ENCODE data around the gene IL10. TPM values are rescaled to one million over a fixed set of nuclear protein-coding genes. Genes with fewer than 3 reads are reported as not detected.
"Not testable (repeated sequence)": the region's sequence is repeated elsewhere in the genome, so short reads cannot be mapped to it uniquely, and the experiment has no call there.

IL10 gene
- polyA plus RNA-seq, 2 donors: 0.12 to 0.51 TPM

- WGBS, 2 donors: 83 to 86% methylated on average over 17 of the region's 17 CpGs
Observed at GRCh38 chr1:206784471-206784903, 12.2 kb upstream of the IL10 start.

GRCh38 chr1:206783506-206783905, 11.2 kb upstream of the IL10 start:
- Histone ChIP-seq H3K4me1 (ENCODE audit: control insufficient read depth in 2 of 2, insufficient read depth in 2 of 2, low read length in 1 of 2) (no peaks in the 10 kb centered on the region), H3K27ac (ENCODE audit: low read depth in 2 of 2, low read length in 1 of 2) (no peak overlapping the region), H3K36me3 (ENCODE audit: control insufficient read depth in 2 of 2, insufficient read depth in 2 of 2, low read length in 1 of 2) (no peaks in the 10 kb centered on the region), H3K4me3 (ENCODE audit: low read depth in 1 of 2, low read length in 2 of 2) (no peak overlapping the region), H3K27me3 (ENCODE audit: control insufficient read depth in 1 of 2, insufficient read depth in 2 of 2, low read length in 2 of 2) (no peaks in the 10 kb centered on the region), H3K9me3 (ENCODE audit: control insufficient read depth in 2 of 2, insufficient read depth in 1 of 2, low read depth in 1 of 2, low read length in 1 of 2) (no peaks in the 10 kb centered on the region)
- 82 to 93% methylated on average over 7 of the region's 7 CpGs for WGBS, 2 donors

More at GRCh38 chr1:206784471-206784903, 12.2 kb upstream of the IL10 start:
- peak overlapping the region in 1 of 2 donors; percentile 35 for H3K27ac ChIP-seq (ENCODE audit: low read depth in 2 of 2, low read length in 1 of 2)
- H3K4me1 ChIP-seq (ENCODE audit: control insufficient read depth in 2 of 2, insufficient read depth in 2 of 2, low read length in 1 of 2): no peaks in the 10 kb centered on the region
- no peaks in the 10 kb centered on the region for H3K27me3 ChIP-seq (ENCODE audit: control insufficient read depth in 1 of 2, insufficient read depth in 2 of 2, low read length in 2 of 2)
- H3K4me3 ChIP-seq (ENCODE audit: low read depth in 1 of 2, low read length in 2 of 2): no peak overlapping the region
- H3K9me3 ChIP-seq (ENCODE audit: control insufficient read depth in 2 of 2, insufficient read depth in 1 of 2, low read depth in 1 of 2, low read length in 1 of 2): no peaks in the 10 kb centered on the region
- H3K36me3 ChIP-seq (ENCODE audit: control insufficient read depth in 2 of 2, insufficient read depth in 2 of 2, low read length in 1 of 2): no peaks in the 10 kb centered on the region

DNA sequence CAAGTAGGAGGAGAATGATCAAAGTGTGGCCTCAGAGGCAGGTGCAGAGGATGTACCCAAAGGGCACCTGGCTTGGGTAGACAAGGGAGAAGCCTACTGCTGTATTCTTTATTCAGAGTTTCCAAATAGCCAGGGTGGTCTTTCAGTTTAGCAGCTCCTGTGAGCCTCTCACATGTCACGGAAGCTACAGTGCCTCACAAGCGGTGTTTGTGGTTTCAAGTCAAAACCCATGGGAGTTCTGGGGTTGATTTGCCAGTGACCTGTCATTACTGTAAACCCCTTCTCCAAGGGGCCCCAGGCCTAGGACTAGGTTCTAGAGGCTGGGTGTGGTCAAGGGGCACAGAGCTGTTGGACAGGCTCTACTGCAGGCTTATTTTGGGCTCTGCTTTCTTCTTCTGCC, 10.2 kb upstream of the IL10 start:
- no peaks in the 10 kb centered on the region for H3K27me3 ChIP-seq (ENCODE audit: control insufficient read depth in 1 of 2, insufficient read depth in 2 of 2, low read length in 2 of 2)
- 74 to 76% methylated on average over 2 of the region's 2 CpGs for WGBS, 2 donors
- no peaks in the 10 kb centered on the region for H3K9me3 ChIP-seq (ENCODE audit: control insufficient read depth in 2 of 2, insufficient read depth in 1 of 2, low read depth in 1 of 2, low read length in 1 of 2)
- no peaks in the 10 kb centered on the region for H3K4me1 ChIP-seq (ENCODE audit: control insufficient read depth in 2 of 2, insufficient read depth in 2 of 2, low read length in 1 of 2)
- no peak overlapping the region for H3K27ac ChIP-seq (ENCODE audit: low read depth in 2 of 2, low read length in 1 of 2)
- H3K4me3 ChIP-seq (ENCODE audit: low read depth in 1 of 2, low read length in 2 of 2): no peak overlapping the region
- H3K36me3 ChIP-seq (ENCODE audit: control insufficient read depth in 2 of 2, insufficient read depth in 2 of 2, low read length in 1 of 2): no peaks in the 10 kb centered on the region

- no peaks in the 10 kb centered on the region for H3K36me3 ChIP-seq (ENCODE audit: control insufficient read depth in 2 of 2, insufficient read depth in 2 of 2, low read length in 1 of 2)
- H3K4me3 ChIP-seq (ENCODE audit: low read depth in 1 of 2, low read length in 2 of 2): no peak overlapping the region
Observed at GRCh38 chr1:206779638-206780037, 7.3 kb upstream of the IL10 start.

DNA sequence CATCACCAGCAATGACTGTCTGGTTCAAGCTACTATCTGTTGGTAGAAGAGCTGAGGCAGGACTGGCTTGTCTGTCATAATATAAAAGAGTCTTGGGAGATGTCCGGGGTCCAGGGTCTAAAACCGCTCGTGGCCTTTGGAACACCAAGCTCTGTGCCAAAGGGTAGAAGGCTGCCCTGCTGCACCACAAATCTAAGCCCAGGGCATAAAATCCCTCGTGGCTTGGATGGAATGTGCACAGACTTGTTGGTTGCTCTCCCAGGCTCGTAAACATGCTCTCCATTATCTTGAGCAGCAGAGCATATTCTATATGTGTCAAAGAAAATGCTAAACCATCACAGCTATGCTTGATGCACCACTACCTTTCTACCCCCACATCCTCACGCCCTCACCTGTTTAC, 6.6 kb upstream of the IL10 start:
- not testable (repeated sequence) for H3K36me3 ChIP-seq (ENCODE audit: control insufficient read depth in 2 of 2, insufficient read depth in 2 of 2, low read length in 1 of 2); H3K27ac ChIP-seq (ENCODE audit: low read depth in 2 of 2, low read length in 1 of 2)
- 61 to 69% methylated on average over 6 of the region's 6 CpGs for WGBS, 2 donors

More at GRCh38 chr1:206779638-206780037, 7.3 kb upstream of the IL10 start:
- no peaks in the 10 kb centered on the region for H3K27me3 ChIP-seq (ENCODE audit: control insufficient read depth in 1 of 2, insufficient read depth in 2 of 2, low read length in 2 of 2)
- WGBS, 2 donors: 64 to 79% methylated on average over 2 of the region's 2 CpGs
- no peak overlapping the region for H3K27ac ChIP-seq (ENCODE audit: low read depth in 2 of 2, low read length in 1 of 2)
- no peaks in the 10 kb centered on the region for H3K9me3 ChIP-seq (ENCODE audit: control insufficient read depth in 2 of 2, insufficient read depth in 1 of 2, low read depth in 1 of 2, low read length in 1 of 2)
- no peaks in the 10 kb centered on the region for H3K4me1 ChIP-seq (ENCODE audit: control insufficient read depth in 2 of 2, insufficient read depth in 2 of 2, low read length in 1 of 2)

GRCh38 chr1:206778031-206778430, 5.7 kb upstream of the IL10 start:
- Histone ChIP-seq H3K27me3 (ENCODE audit: control insufficient read depth in 1 of 2, insufficient read depth in 2 of 2, low read length in 2 of 2) (no peaks in the 10 kb centered on the region), H3K4me1 (ENCODE audit: control insufficient read depth in 2 of 2, insufficient read depth in 2 of 2, low read length in 1 of 2) (peaks cover 0 to 9% of the 10 kb centered on the region in 2 donors), H3K9me3 (ENCODE audit: control insufficient read depth in 2 of 2, insufficient read depth in 1 of 2, low read depth in 1 of 2, low read length in 1 of 2) (peaks cover 0 to 2% of the 10 kb centered on the region in 2 donors), H3K36me3 (ENCODE audit: control insufficient read depth in 2 of 2, insufficient read depth in 2 of 2, low read length in 1 of 2) (no peaks in the 10 kb centered on the region), H3K4me3 (ENCODE audit: low read depth in 1 of 2, low read length in 2 of 2) (no peak overlapping the region), H3K27ac (ENCODE audit: low read depth in 2 of 2, low read length in 1 of 2) (no peak overlapping the region)
- WGBS, 2 donors: 91 to 92% methylated on average over 7 of the region's 7 CpGs

More for the DNA sequence above, 6.6 kb upstream of the IL10 start:
- not testable (repeated sequence) for H3K9me3 ChIP-seq (ENCODE audit: control insufficient read depth in 2 of 2, insufficient read depth in 1 of 2, low read depth in 1 of 2, low read length in 1 of 2); H3K4me3 ChIP-seq (ENCODE audit: low read depth in 1 of 2, low read length in 2 of 2); H3K4me1 ChIP-seq (ENCODE audit: control insufficient read depth in 2 of 2, insufficient read depth in 2 of 2, low read length in 1 of 2); H3K27me3 ChIP-seq (ENCODE audit: control insufficient read depth in 1 of 2, insufficient read depth in 2 of 2, low read length in 2 of 2)

- Histone ChIP-seq H3K4me1 (ENCODE audit: control insufficient read depth in 2 of 2, insufficient read depth in 2 of 2, low read length in 1 of 2) (peaks cover 0 to 9% of the 10 kb centered on the region in 2 donors), H3K9me3 (ENCODE audit: control insufficient read depth in 2 of 2, insufficient read depth in 1 of 2, low read depth in 1 of 2, low read length in 1 of 2) (peaks cover 0 to 2% of the 10 kb centered on the region in 2 donors), H3K27ac (ENCODE audit: low read depth in 2 of 2, low read length in 1 of 2) (no peak overlapping the region), H3K27me3 (ENCODE audit: control insufficient read depth in 1 of 2, insufficient read depth in 2 of 2, low read length in 2 of 2) (no peaks in the 10 kb centered on the region), H3K4me3 (ENCODE audit: low read depth in 1 of 2, low read length in 2 of 2) (no peak overlapping the region), H3K36me3 (ENCODE audit: control insufficient read depth in 2 of 2, insufficient read depth in 2 of 2, low read length in 1 of 2) (no peaks in the 10 kb centered on the region)
- WGBS, 2 donors: 66 to 78% methylated on average over 4 of the region's 4 CpGs
Observed at GRCh38 chr1:206776229-206776628, 3.9 kb upstream of the IL10 start.

GRCh38 chr1:206774093-206774492, 1.8 kb upstream of the IL10 start:
- no peaks in the 10 kb centered on the region for H3K27me3 ChIP-seq (ENCODE audit: control insufficient read depth in 1 of 2, insufficient read depth in 2 of 2, low read length in 2 of 2)
- no peaks in the 10 kb centered on the region for H3K36me3 ChIP-seq (ENCODE audit: control insufficient read depth in 2 of 2, insufficient read depth in 2 of 2, low read length in 1 of 2)
- WGBS, 2 donors: 66 to 67% methylated on average over 3 of the region's 3 CpGs
- H3K4me3 ChIP-seq (ENCODE audit: low read depth in 1 of 2, low read length in 2 of 2): no peak overlapping the region
- peak overlapping the region; percentile 5 to 53 for H3K27ac ChIP-seq (ENCODE audit: low read depth in 2 of 2, low read length in 1 of 2)
- peaks cover 0 to 18% of the 10 kb centered on the region in 2 donors for H3K4me1 ChIP-seq (ENCODE audit: control insufficient read depth in 2 of 2, insufficient read depth in 2 of 2, low read length in 1 of 2)
- H3K9me3 ChIP-seq (ENCODE audit: control insufficient read depth in 2 of 2, insufficient read depth in 1 of 2, low read depth in 1 of 2, low read length in 1 of 2): peaks cover 0 to 2% of the 10 kb centered on the region in 2 donors

DNA sequence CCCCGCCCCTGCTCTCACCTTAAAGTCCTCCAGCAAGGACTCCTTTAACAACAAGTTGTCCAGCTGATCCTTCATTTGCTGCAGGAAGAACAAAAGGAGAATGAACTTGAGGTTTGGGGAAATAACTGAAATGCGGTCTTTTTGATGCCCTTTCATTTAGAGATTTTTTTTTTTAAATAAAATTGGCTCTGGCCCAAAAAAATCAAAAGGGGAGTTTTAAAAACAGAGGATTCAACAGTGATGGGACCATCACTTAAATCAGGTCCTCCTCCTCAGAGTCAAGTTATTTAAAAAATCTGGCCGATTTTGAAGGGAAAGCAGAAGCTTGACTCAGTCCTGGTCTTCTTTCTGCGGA, 979 bp downstream of the IL10 start:
- Histone ChIP-seq H3K27ac (ENCODE audit: low read depth in 2 of 2, low read length in 1 of 2) (no peak overlapping the region), H3K36me3 (ENCODE audit: control insufficient read depth in 2 of 2, insufficient read depth in 2 of 2, low read length in 1 of 2) (no peaks in the 10 kb centered on the region), H3K27me3 (ENCODE audit: control insufficient read depth in 1 of 2, insufficient read depth in 2 of 2, low read length in 2 of 2) (no peaks in the 10 kb centered on the region), H3K4me1 (ENCODE audit: control insufficient read depth in 2 of 2, insufficient read depth in 2 of 2, low read length in 1 of 2) (peaks cover 0 to 18% of the 10 kb centered on the region in 2 donors), H3K9me3 (ENCODE audit: control insufficient read depth in 2 of 2, insufficient read depth in 1 of 2, low read depth in 1 of 2, low read length in 1 of 2) (peaks cover 0 to 2% of the 10 kb centered on the region in 2 donors), H3K4me3 (ENCODE audit: low read depth in 1 of 2, low read length in 2 of 2) (no peak overlapping the region)
- WGBS, 2 donors: 68 to 69% methylated on average over 4 of the region's 4 CpGs

DNA sequence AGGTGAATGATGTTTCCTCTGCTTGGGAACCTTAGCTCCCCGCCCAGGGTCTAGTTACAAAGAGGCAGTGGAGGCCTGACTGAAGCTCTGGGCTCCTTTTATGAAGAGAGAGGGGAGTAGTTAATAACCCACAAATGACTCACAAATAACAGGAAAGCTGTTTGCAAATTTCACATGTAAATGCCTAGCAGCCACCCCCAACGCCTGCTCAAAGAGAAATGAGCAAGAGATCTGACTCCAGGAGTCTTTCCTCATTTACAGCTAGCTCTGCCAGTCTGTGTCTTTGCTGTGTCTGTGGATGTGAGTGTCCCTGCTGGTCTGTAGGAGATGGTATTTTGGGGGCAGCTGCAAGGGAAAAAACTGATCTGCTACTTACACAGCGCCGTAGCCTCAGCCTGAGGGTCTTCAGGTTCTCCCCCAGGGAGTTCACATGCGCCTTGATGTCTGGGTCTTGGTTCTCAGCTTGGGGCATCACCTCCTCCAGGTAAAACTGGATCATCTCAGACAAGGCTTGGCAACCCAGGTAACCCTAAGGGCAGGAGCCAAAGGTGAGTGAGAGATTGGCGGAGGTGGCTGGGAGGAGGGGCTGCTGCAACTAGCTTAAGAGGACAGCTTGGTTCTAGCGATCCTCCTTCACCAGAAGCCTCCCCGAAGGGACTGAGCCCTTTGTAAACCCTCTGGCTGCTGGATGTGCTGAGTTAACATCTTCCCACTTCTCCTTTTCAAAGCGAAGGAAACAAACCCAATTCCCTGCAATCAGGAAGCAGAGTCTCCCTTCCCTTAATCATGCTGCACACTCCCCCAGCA, 1.6 kb downstream of the IL10 start, which contains the start of gene IL19:
Gene IL19 (plus strand): TSS at position 243 of the 807 bp plus-strand sequence. CDS start 65,890 bp downstream, outside the sequence.
- Histone ChIP-seq H3K9me3 (ENCODE audit: control insufficient read depth in 2 of 2, insufficient read depth in 1 of 2, low read depth in 1 of 2, low read length in 1 of 2) (peaks cover 0 to 2% of the 10 kb centered on the region in 2 donors), H3K4me1 (ENCODE audit: control insufficient read depth in 2 of 2, insufficient read depth in 2 of 2, low read length in 1 of 2) (peaks cover 0 to 18% of the 10 kb centered on the region in 2 donors), H3K27ac (ENCODE audit: low read depth in 2 of 2, low read length in 1 of 2) (no peak within 1 kb of the TSS), H3K36me3 (ENCODE audit: control insufficient read depth in 2 of 2, insufficient read depth in 2 of 2, low read length in 1 of 2) (no peaks in the 10 kb centered on the region), H3K27me3 (ENCODE audit: control insufficient read depth in 1 of 2, insufficient read depth in 2 of 2, low read length in 2 of 2) (no peaks in the 10 kb centered on the region), H3K4me3 (ENCODE audit: low read depth in 1 of 2, low read length in 2 of 2) (no peak within 1 kb of the TSS)
- 61 to 70% methylated on average over 9 of the region's 9 CpGs for WGBS, 2 donors
